H9 (cell line): Measurements from ENCODE around the gene HMGCS2. TPM values are rescaled to one million over a fixed set of nuclear protein-coding genes. Genes with fewer than 3 reads are reported as not detected.

ENCODE experiments used
- DNase-seq: peaks from one replicate; pipeline ENCODE4 v3.0.0-alpha.2; 2017
- H2AFZ ChIP-seq: one replicate; pipeline ENCODE4 v1.6.1; 2013; ENCODE audit warnings: mild to moderate bottlenecking, low read length, control low read depth, moderate library complexity
- H2AK5ac ChIP-seq: 2 replicates; pipeline ENCODE4 v1.6.1; 2013; ENCODE audit warnings: low read length, control low read depth, mixed read lengths; ENCODE audit not compliant: insufficient read length
- H2BK120ac ChIP-seq: one replicate; pipeline ENCODE4 v1.6.1; 2013; ENCODE audit warnings: low read depth, mild to moderate bottlenecking, low read length, control low read depth, inconsistent platforms; ENCODE audit not compliant: poor library complexity, severe bottlenecking
- H2BK12ac ChIP-seq: 2 replicates; pipeline ENCODE4 v1.6.1; 2013; ENCODE audit warnings: low read length, control low read depth, mixed read lengths, low read depth; ENCODE audit not compliant: insufficient read length
- H2BK15ac ChIP-seq: 2 replicates; pipeline ENCODE4 v1.6.1; 2013; ENCODE audit warnings: low read depth, low read length, control low read depth
- H2BK20ac ChIP-seq: one replicate; pipeline ENCODE4 v1.6.1; 2013; ENCODE audit warnings: low read depth, mild to moderate bottlenecking, low read length, control low read depth, inconsistent platforms; ENCODE audit not compliant: poor library complexity, severe bottlenecking
- H2BK5ac ChIP-seq: 2 replicates; pipeline ENCODE4 v1.6.1; 2013; ENCODE audit warnings: low read length, control low read depth, mixed read lengths; ENCODE audit not compliant: insufficient read length
- H3K14ac ChIP-seq: 2 replicates; pipeline ENCODE4 v1.6.1; 2013; ENCODE audit warnings: low read length, control low read depth; ENCODE audit not compliant: insufficient read depth
- H3K18ac ChIP-seq: 2 replicates; pipeline ENCODE4 v1.6.1; 2013; ENCODE audit warnings: low read depth, mild to moderate bottlenecking, mixed read lengths, low read length, control low read depth; ENCODE audit not compliant: insufficient read length
- H3K23ac ChIP-seq: 2 replicates; pipeline ENCODE4 v1.6.1; 2013; ENCODE audit warnings: low read length, control low read depth, mixed read lengths, low read depth; ENCODE audit not compliant: insufficient read length
- H3K23me2 ChIP-seq: 2 replicates; pipeline ENCODE4 v1.6.1; 2013; ENCODE audit warnings: low read depth, mild to moderate bottlenecking, mixed read lengths, low read length, control low read depth; ENCODE audit not compliant: insufficient read length, poor library complexity, severe bottlenecking
- H3K27ac ChIP-seq: 2 replicates; pipeline ENCODE4 v1.5.1; 2013; ENCODE audit warnings: low read length, control low read depth, mixed read lengths, low read depth; ENCODE audit not compliant: insufficient read length
- H3K27me3 ChIP-seq: 2 replicates; pipeline ENCODE4 v1.6.1; 2013; ENCODE audit warnings: low read length, control low read depth, inconsistent platforms; ENCODE audit not compliant: insufficient read depth
- H3K4ac ChIP-seq: 2 replicates; pipeline ENCODE4 v1.6.1; 2013; ENCODE audit warnings: low read depth, mild to moderate bottlenecking, control low read depth, inconsistent platforms, low read length, moderate library complexity
- H3K4me1 ChIP-seq: 2 replicates; pipeline ENCODE4 v1.6.1; 2013; ENCODE audit warnings: low read length, control low read depth, inconsistent platforms; ENCODE audit not compliant: insufficient read depth
- H3K4me2 ChIP-seq: 2 replicates; pipeline ENCODE4 v1.6.1; 2013; ENCODE audit warnings: low read length, control low read depth, mixed read lengths; ENCODE audit not compliant: insufficient read length, insufficient read depth
- H3K56ac ChIP-seq: 2 replicates; pipeline ENCODE4 v1.6.1; 2013; ENCODE audit warnings: low read depth, mild to moderate bottlenecking, mixed read lengths, low read length, control low read depth; ENCODE audit not compliant: insufficient read length
- H3K79me1 ChIP-seq: 2 replicates; pipeline ENCODE4 v1.6.1; 2013; ENCODE audit warnings: low read depth, mild to moderate bottlenecking, moderate library complexity, low read length, control low read depth, inconsistent platforms; ENCODE audit not compliant: insufficient read depth, poor library complexity, severe bottlenecking
- H3K79me2 ChIP-seq: 2 replicates; pipeline ENCODE4 v1.6.1; 2013; ENCODE audit warnings: low read length, control low read depth, inconsistent platforms; ENCODE audit not compliant: insufficient read depth
- H3K9ac ChIP-seq: 2 replicates; pipeline ENCODE4 v1.6.1; 2013; ENCODE audit warnings: low read length, control low read depth, mixed read lengths; ENCODE audit not compliant: insufficient read length; ENCODE audit errors: extremely low read depth
- H3K9me3 ChIP-seq: one replicate; pipeline ENCODE4 v1.6.1; 2013; ENCODE audit warnings: low read depth, low read length, inconsistent platforms; ENCODE audit not compliant: control insufficient read depth
- H3T11ph ChIP-seq: one replicate; pipeline ENCODE4 v1.6.1; 2013; ENCODE audit warnings: mild to moderate bottlenecking, low read length, control low read depth, inconsistent platforms
- H4K20me1 ChIP-seq: one replicate; pipeline ENCODE4 v1.6.1; 2013; ENCODE audit not compliant: control insufficient read depth, insufficient read length, insufficient read depth
- H4K5ac ChIP-seq: 2 replicates; pipeline ENCODE4 v1.6.1; 2013; ENCODE audit warnings: low read depth, mild to moderate bottlenecking, mixed read lengths, low read length, control low read depth; ENCODE audit not compliant: insufficient read length
- H4K8ac ChIP-seq: replicated peaks from 2 replicates; pipeline ENCODE4 v1.6.1; 2013; ENCODE audit warnings: low read length, control low read depth, mixed read lengths, low read depth; ENCODE audit not compliant: insufficient read length
- H4K91ac ChIP-seq: 2 replicates; pipeline ENCODE4 v1.6.1; 2013; ENCODE audit warnings: low read depth, mild to moderate bottlenecking, moderate library complexity, mixed read lengths, low read length, control low read depth; ENCODE audit not compliant: insufficient read length
- H3K27ac Mint-ChIP-seq, 3 experiments: 2 replicates in 2 of 3; 3 replicates in 1 of 3; pipeline ENCODE4 v1.8.0; 2020 to 2021; ENCODE audit warnings: mixed read lengths in 3 of 3, mild to moderate bottlenecking in 1 of 3, moderate library complexity in 1 of 3
- H3K27me3 Mint-ChIP-seq: 2 replicates; pipeline ENCODE4 v1.8.0; 2021; ENCODE audit warnings: low read depth, mild to moderate bottlenecking, moderate library complexity, mixed read lengths
- H3K36me3 Mint-ChIP-seq, 3 experiments: 2 replicates in 2 of 3; 3 replicates in 1 of 3; pipeline ENCODE4 v1.8.0; 2020 to 2021; ENCODE audit warnings: low read depth in 3 of 3, mixed read lengths in 3 of 3; ENCODE audit not compliant: insufficient read depth in 1 of 3
- H3K4me1 Mint-ChIP-seq, 2 experiments: 2 replicates each; pipeline ENCODE4 v1.8.0; 2020; ENCODE audit warnings: mixed read lengths in 2 of 2
- H3K4me3 Mint-ChIP-seq, 2 experiments: 2 replicates in 1 of 2; 3 replicates in 1 of 2; pipeline ENCODE4 v1.8.0; 2020 to 2021; ENCODE audit warnings: mild to moderate bottlenecking in 2 of 2, mixed read lengths in 2 of 2, moderate library complexity in 1 of 2
- H3K9me3 Mint-ChIP-seq, 2 experiments: 2 replicates in 1 of 2; 3 replicates in 1 of 2; pipeline ENCODE4 v1.8.0; 2020; ENCODE audit warnings: mild to moderate bottlenecking in 2 of 2, mixed read lengths in 2 of 2, moderate library complexity in 1 of 2
- CTCF ChIP-seq: fragments of 200-600 bp; sonication (generic); conservative IDR thresholded peaks from 3 replicates; pipeline ENCODE4 v1.8.0; 2021; ENCODE audit warnings: antibody characterized with exemption, mild to moderate bottlenecking
- WGBS: extraction: QIAGEN DNeasy Blood & Tissue Kit; methylation state at CpG from one replicate; pipeline ENCODE4 v1.1.7; 2013; ENCODE audit warnings: missing lambda C conversion rate, low lambda C conversion rate, mixed read lengths; ENCODE audit not compliant: insufficient read length; ENCODE audit errors: extremely low coverage; 5-methylcytosine and 5-hydroxymethylcytosine counted together
- total RNA-seq: library from RNA; stranded (reverse); gene quantifications from 2 replicates; pipeline ENCODE4 v1.2.1, GENCODE V29; 2021

Gene HMGCS2
- total RNA-seq, 1 experiment from 2014 or later: not detected

GRCh38 chr1:119774746-119775490 is 6.2 kb upstream of the HMGCS2 start:
- no peaks in the 10 kb centered on the region for H3K27me3 Mint-ChIP-seq
- no peak overlapping the region for H2BK20ac ChIP-seq
- no peaks in the 10 kb centered on the region for H3K9me3 ChIP-seq
- H3K23me2 ChIP-seq: no peaks in the 10 kb centered on the region
- no peaks in the 10 kb centered on the region for H3K27me3 ChIP-seq
- H3K4me1 ChIP-seq: peaks cover 5% of the 10 kb centered on the region; the same call in 1 of the 2 replicates
- no peak overlapping the region for H2BK120ac ChIP-seq
- no peaks in the 10 kb centered on the region for H3K79me1 ChIP-seq
- H2AK5ac ChIP-seq: no peak overlapping the region
- H3K56ac ChIP-seq: no peak overlapping the region
- no peaks in the 10 kb centered on the region for H3K9me3 Mint-ChIP-seq
- DNase-seq: no peak
- H3K27ac ChIP-seq: no peak overlapping the region
- H3K4me2 ChIP-seq: no peak overlapping the region
- H3K36me3 Mint-ChIP-seq: no peaks in the 10 kb centered on the region
- WGBS: no CpG with 5 or more reads among the region's 7 CpGs
- H3K4ac ChIP-seq: no peak overlapping the region
- H3K4me1 Mint-ChIP-seq: peaks cover 12 to 13% of the 10 kb centered on the region in 2 experiments
- no peaks in the 10 kb centered on the region for H3K79me2 ChIP-seq
- no peak overlapping the region for H2BK12ac ChIP-seq
- H3K14ac ChIP-seq: no peak overlapping the region
- no peak for TF ChIP-seq CTCF
- no peak overlapping the region for H3K18ac ChIP-seq
- no peak overlapping the region for H4K5ac ChIP-seq
- no peak overlapping the region for H4K8ac ChIP-seq
- H3K4me3 Mint-ChIP-seq: no peak overlapping the region
- no peak overlapping the region for H2BK5ac ChIP-seq
- no peak overlapping the region for H3K9ac ChIP-seq
- H3K23ac ChIP-seq: no peak overlapping the region
- no peak overlapping the region for H2BK15ac ChIP-seq
- no peak overlapping the region for H3K27ac Mint-ChIP-seq
- H4K91ac ChIP-seq: no peak overlapping the region
- no peaks in the 10 kb centered on the region for H4K20me1 ChIP-seq
- no peak overlapping the region for H3T11ph ChIP-seq
- no peak overlapping the region for H2AFZ ChIP-seq
